HG03354 (cell line): ENCODE results near the gene SLC9A1.

ENCODE experiments used
- ATAC-seq: cut with Tn5 transposase; IDR thresholded peaks from one replicate; pipeline ENCODE4 v1.9.1; 2021; ENCODE audit warnings: mild to moderate bottlenecking; ENCODE audit not compliant: unreplicated experiment, poor library complexity, severe bottlenecking

SLC9A1 gene

GRCh38 chr1:27087371-27088220 is 67.3 kb downstream of the SLC9A1 start:
- no peak for ATAC-seq

- ATAC-seq: no peak
Observed at GRCh38 chr1:27086628-27087027, 68.3 kb downstream of the SLC9A1 start.

GRCh38 chr1:27086026-27086425 is 68.9 kb downstream of the SLC9A1 start:
- no peak for ATAC-seq

GRCh38 chr1:27084107-27084506 is 70.8 kb downstream of the SLC9A1 start:
- no peak for ATAC-seq

GRCh38 chr1:27077968-27078367 is 77.0 kb downstream of the SLC9A1 start:
- ATAC-seq: no peak

- ATAC-seq: no peak
Observed at GRCh38 chr1:27076803-27077202, 78.1 kb downstream of the SLC9A1 start.

- no peak for ATAC-seq
Observed at GRCh38 chr1:27074175-27074780, 80.6 kb downstream of the SLC9A1 start.

- ATAC-seq: no peak
Observed at GRCh38 chr1:27071049-27071416, 83.9 kb downstream of the SLC9A1 start.

GRCh38 chr1:27070390-27071048 is 84.4 kb downstream of the SLC9A1 start:
- no peak for ATAC-seq

GRCh38 chr1:27068922-27069321 is 86.0 kb downstream of the SLC9A1 start:
- ATAC-seq: no peak

GRCh38 chr1:27065999-27066630 is 88.8 kb downstream of the SLC9A1 start:
- ATAC-seq: no peak

GRCh38 chr1:27060891-27061290 is 94.0 kb downstream of the SLC9A1 start:
- ATAC-seq: no peak

- ATAC-seq: no peak
Observed at GRCh38 chr1:27058966-27059669, 95.8 kb downstream of the SLC9A1 start.

GRCh38 chr1:27057801-27058625 is 96.9 kb downstream of the SLC9A1 start:
- ATAC-seq: no peak

GRCh38 chr1:27057389-27057788 is 97.5 kb downstream of the SLC9A1 start:
- ATAC-seq: no peak

- ATAC-seq: no peak
Observed at GRCh38 chr1:27053977-27054753, 100.8 kb downstream of the SLC9A1 start.

- no peak for ATAC-seq
Observed at GRCh38 chr1:27052527-27052926, 102.4 kb downstream of the SLC9A1 start.

- no peak for ATAC-seq
Observed at GRCh38 chr1:27049607-27050006, 105.3 kb downstream of the SLC9A1 start.
